HCT116 (cell line): ENCODE results near the gene RGS12. TPM values are rescaled to one million over a fixed set of nuclear protein-coding genes. Genes with fewer than 3 reads are reported as not detected.

ENCODE experiments used
- ATAC-seq: fragments of 200-7000 bp; cut with Tn5 transposase; 2 replicates; pipeline ENCODE4 v1.9.1; 2020; ENCODE audit warnings: mild to moderate bottlenecking, moderate library complexity
- BruUV-seq: library from RNA; stranded (reverse); fragments of 400-500 nt; replicated peaks from 2 replicates; lab custom pipeline; 2021; lab: Mats Ljungman, UMichigan
- CTCF ChIA-PET: fragments of 300-600 bp; sonication (Branson Sonifier 250); formaldehyde crosslinking; loops from one replicate; lab custom pipeline; 2021; ENCODE audit warnings: antibody characterized with exemption; lab: Charles Lee
- POLR2A ChIA-PET: fragments of 300-600, 350-600 bp; sonication (Branson Sonifier 250); formaldehyde crosslinking; loops from one replicate; lab custom pipeline; 2021; ENCODE audit warnings: antibody characterized with exemption; lab: Charles Lee
- RAD21 ChIA-PET, 2 experiments: fragments of 300-600 bp; sonication (Branson Sonifier 250); formaldehyde crosslinking; loops; one replicate each; lab custom pipeline; 2023; ENCODE audit warnings: low total read pairs in 2 of 2; ENCODE audit not compliant: uncharacterized antibody in 2 of 2, unreplicated experiment in 2 of 2, low non-redundant PET in 1 of 2; lab: Charles Lee
- DNase-seq: peaks from one replicate; pipeline ENCODE4 v3.0.0-alpha.2; 2010; ENCODE audit warnings: low read depth, low spot score
- H2AFZ ChIP-seq: fragments of 200-600 bp; shearing (Covaris generic), sonication (generic); 2 replicates; pipeline ENCODE4 v1.6.1; 2017; ENCODE audit warnings: low read depth, mixed run types, mixed read lengths, antibody characterized with exemption, low read length; ENCODE audit not compliant: poor library complexity, severe bottlenecking
- H3K27ac ChIP-seq: 2 replicates; pipeline ENCODE4 v1.5.1; 2012; ENCODE audit warnings: low read depth, low read length
- H3K27me3 ChIP-seq: fragments of 200-600 bp; sonication (generic); 2 replicates; pipeline ENCODE4 v1.6.1; 2016; ENCODE audit warnings: mixed run types, low read length, mixed read lengths; ENCODE audit not compliant: insufficient read depth
- H3K36me3 ChIP-seq, 2 experiments: fragments of 200-500 bp in 1 of 2; fragments of 200-600 bp in 1 of 2; sonication (Bioruptor generic) in 1 of 2; sonication (generic) in 1 of 2; 2 replicates each; pipeline versions ENCODE4 v1.5.1 to v1.6.1; 2014 to 2016; ENCODE audit warnings: low read length in 2 of 2, inconsistent platforms in 1 of 2, mixed read lengths in 1 of 2, mixed run types in 1 of 2; ENCODE audit not compliant: insufficient read depth in 2 of 2, control insufficient read depth in 1 of 2
- H3K4me1 ChIP-seq, 2 experiments: fragments of 200-600 bp in 1 of 2; sonication (generic) in 1 of 2; 2 replicates each; pipeline versions ENCODE4 v1.5.1 to v1.6.1; 2012 to 2017; ENCODE audit warnings: low read length in 2 of 2, inconsistent platforms in 1 of 2, mild to moderate bottlenecking in 1 of 2, mixed read lengths in 1 of 2, mixed run types in 1 of 2, moderate library complexity in 1 of 2; ENCODE audit not compliant: insufficient read depth in 2 of 2, control insufficient read depth in 1 of 2
- H3K4me2 ChIP-seq: fragments of 200-600 bp; sonication (generic); 2 replicates; pipeline ENCODE4 v1.6.1; 2017; ENCODE audit warnings: mixed run types, low read length, mixed read lengths
- H3K4me3 ChIP-seq, 2 experiments: fragments of 200-600 bp in 1 of 2; sonication (generic) in 1 of 2; replicated peaks in 1 of 2; 2 replicates each; pipeline ENCODE4 v1.5.1; 2011 to 2016; ENCODE audit warnings: low read length in 2 of 2, control low read depth in 1 of 2, low read depth in 1 of 2, mild to moderate bottlenecking in 1 of 2, mixed read lengths in 1 of 2, mixed run types in 1 of 2
- H3K79me2 ChIP-seq: fragments of 200-600 bp; sonication (generic); 2 replicates; pipeline ENCODE4 v1.6.1; 2017; ENCODE audit warnings: mild to moderate bottlenecking, mixed run types, low read length, moderate library complexity, mixed read lengths; ENCODE audit not compliant: insufficient read depth
- H3K9ac ChIP-seq: fragments of 200-600 bp; sonication (generic); 2 replicates; pipeline ENCODE4 v1.6.1; 2016; ENCODE audit warnings: low read length, mixed read lengths
- H3K9me2 ChIP-seq: fragments of 200-600 bp; sonication (generic), shearing (Covaris generic); 2 replicates; pipeline ENCODE4 v1.6.1; 2017; ENCODE audit warnings: mixed run types, mild to moderate bottlenecking, moderate library complexity; ENCODE audit not compliant: insufficient read depth
- H3K9me3 ChIP-seq, 2 experiments: fragments of 200-500 bp in 1 of 2; fragments of 200-600 bp in 1 of 2; sonication (Bioruptor generic) in 1 of 2; sonication (generic) in 1 of 2; 2 replicates each; pipeline ENCODE4 v1.6.1; 2014 to 2017; ENCODE audit warnings: low read length in 2 of 2, mixed read lengths in 2 of 2, inconsistent platforms in 1 of 2, low read depth in 1 of 2, mild to moderate bottlenecking in 1 of 2, mixed run types in 1 of 2, moderate library complexity in 1 of 2; ENCODE audit not compliant: control insufficient read depth in 1 of 2, insufficient read depth in 1 of 2
- H4K20me1 ChIP-seq: fragments of 200-600 bp; sonication (generic), shearing (Covaris generic); 2 replicates; pipeline ENCODE4 v1.6.1; 2017; ENCODE audit warnings: mixed run types, mild to moderate bottlenecking, moderate library complexity; ENCODE audit not compliant: insufficient read depth
- CEBPB ChIP-seq: IDR thresholded peaks from 2 replicates; pipeline ENCODE4 v1.6.1; 2012; ENCODE audit warnings: low read depth
- ELF1 ChIP-seq: IDR thresholded peaks from 2 replicates; pipeline ENCODE4 v1.6.1; 2012; ENCODE audit warnings: low read depth, borderline replicate concordance
- EZH2phosphoT487 ChIP-seq: fragments of 200-600 bp; IDR thresholded peaks from 2 replicates; pipeline ENCODE4 v1.6.1; 2018; ENCODE audit warnings: antibody characterized with exemption, borderline replicate concordance
- POLR2AphosphoS5 ChIP-seq: IDR thresholded peaks from 2 replicates; pipeline ENCODE4 v1.6.1; 2011; ENCODE audit warnings: mild to moderate bottlenecking, low read depth, low read length, moderate library complexity
- RAD21 ChIP-seq: IDR thresholded peaks from 2 replicates; pipeline ENCODE4 v1.6.1; 2012; ENCODE audit warnings: low read depth, mild to moderate bottlenecking
- REST ChIP-seq: IDR thresholded peaks from 2 replicates; pipeline ENCODE4 v1.6.1; 2012; ENCODE audit warnings: low read depth
- SP1 ChIP-seq: IDR thresholded peaks from 2 replicates; pipeline ENCODE4 v1.6.1; 2012; ENCODE audit warnings: low read depth
- SRF ChIP-seq: IDR thresholded peaks from 2 replicates; pipeline ENCODE4 v1.6.1; 2012; ENCODE audit warnings: low read depth
- TCF7L2 ChIP-seq: IDR thresholded peaks from 2 replicates; pipeline ENCODE4 v1.7.0; 2011; ENCODE audit warnings: borderline replicate concordance, inconsistent platforms; ENCODE audit not compliant: insufficient read depth, insufficient read length; ENCODE audit errors: extremely low read depth
- YY1 ChIP-seq: IDR thresholded peaks from 2 replicates; pipeline ENCODE4 v1.6.1; 2011; ENCODE audit warnings: low read length, low read depth, moderate library complexity, mild to moderate bottlenecking; ENCODE audit not compliant: insufficient replicate concordance; ENCODE audit errors: extremely low read depth
- ZNF274 ChIP-seq: fragments of 200-500 bp; sonication (Bioruptor generic); IDR thresholded peaks from 2 replicates; pipeline ENCODE4 v1.6.1; 2014; ENCODE audit warnings: mild to moderate bottlenecking, low read depth, low read length, inconsistent platforms
- intact Hi-C: fragments of 100-400 bp; cut with micrococcal nuclease; formaldehyde crosslinking; loops from 2 replicates; pipeline ENCODE4 v1.10.0; 2022
- total RNA-seq: library from RNA; stranded (reverse); gene quantifications from one replicate; pipeline ENCODE4 v1.2.1, GENCODE V29; 2021; ENCODE audit not compliant: unreplicated experiment

The RGS12 gene
- total RNA-seq, 1 experiment from 2014 or later, result 22.2 TPM

- TF ChIP-seq TCF7L2 (no peak), POLR2AphosphoS5 (no peak), EZH2phosphoT487 (no peak), SRF (no peak), CEBPB (no peak), RAD21 (no peak)
These were observed 23.3 kb downstream of the RGS12 start (continued) for GRCh38 chr4:3316146-3316545.

GRCh38 chr4:3317011-3317655 lies 24.3 kb downstream of the RGS12 start:
- Histone ChIP-seq H3K4me3 (no peak overlapping the region), H3K79me2 (no peaks in the 10 kb centered on the region), H3K9me3 (no peaks in the 10 kb centered on the region), H3K36me3 (no peaks in the 10 kb centered on the region), H3K4me1 (no peaks in the 10 kb centered on the region), H3K27me3 (no peaks in the 10 kb centered on the region), H3K9ac (no peak overlapping the region), H3K4me2 (no peak overlapping the region), H3K27ac (no peak overlapping the region), H2AFZ (no peak overlapping the region), H4K20me1 (no peaks in the 10 kb centered on the region), H3K9me2 (no peaks in the 10 kb centered on the region)
- ATAC-seq (no peak), DNase-seq (no peak)
- BruUV-seq, result no TSS peak
- intact Hi-C loops, result no loop called here
- CTCF ChIA-PET, result no interaction called here
- TF ChIP-seq SP1 (no peak), YY1 (no peak), EZH2phosphoT487 (no peak), REST (no peak), ELF1 (no peak), ZNF274 (no peak), TCF7L2 (no peak), SRF (no peak)
- RAD21 ChIA-PET, result no interaction called here
- POLR2A ChIA-PET, result no interaction called here
